HepG2 (cell line): ENCODE results near the gene TRRAP. TPM values are rescaled to one million over a fixed set of nuclear protein-coding genes. Genes with fewer than 3 reads are reported as not detected.

Source experiments
- ATAC-seq: fragments of 200-7000 bp; cut with Tn5 transposase; 3 replicates; pipeline ENCODE4 v1.9.1; 2020; ENCODE audit warnings: mild to moderate bottlenecking, moderate library complexity
- BruUV-seq: library from RNA; stranded (reverse); fragments of 400-500 nt; replicated peaks from 2 replicates; lab custom pipeline; 2021; lab: Mats Ljungman, UMichigan
- CTCF ChIA-PET: fragments of 300-600 bp; formaldehyde crosslinking; extraction: SDS; loops from one replicate; lab custom pipeline; 2021; ENCODE audit warnings: low total read pairs, inconsistent platforms, low intra/inter-chr PET ratio; lab: Yijun Ruan, JAX
- POLR2A ChIA-PET: fragments of 350-600 bp; sonication (Branson Sonifier 250); formaldehyde crosslinking; loops from one replicate; lab custom pipeline; 2020; ENCODE audit warnings: antibody characterized with exemption, inconsistent platforms; lab: Yijun Ruan, JAX
- DNase-seq: peaks from one replicate; pipeline ENCODE4 v3.0.0-alpha.2; 2015; ENCODE audit warnings: low spot score
- FAIRE-seq: peaks from 3 replicates; lab custom pipeline; 2011; peaks lifted over from hg19 to GRCh38; lab: Jason Lieb, UNC
- H2AFZ ChIP-seq: one replicate; pipeline ENCODE4 v1.6.1; 2011; ENCODE audit warnings: low read length, inconsistent platforms
- H3K27ac ChIP-seq: fragments of 300-600 bp; 3 replicates; pipeline ENCODE4 v1.8.0; 2011; ENCODE audit warnings: mixed run types, mild to moderate bottlenecking, mixed read lengths, low read length, inconsistent platforms; ENCODE audit not compliant: insufficient read depth; ENCODE audit errors: extremely low read length
- H3K27me3 ChIP-seq, 2 experiments: fragments of 200-600 bp in 1 of 2; 2 replicates in 1 of 2; 3 replicates in 1 of 2; pipeline versions ENCODE4 v1.6.0 to v1.8.0; 2011; ENCODE audit warnings: low read length in 2 of 2, mild to moderate bottlenecking in 2 of 2, moderate library complexity in 2 of 2, inconsistent platforms in 1 of 2; ENCODE audit not compliant: insufficient read depth in 2 of 2, control insufficient read depth in 1 of 2
- H3K36me3 ChIP-seq, 2 experiments: fragments of 200-600 bp in 1 of 2; replicated peaks in 1 of 2; 2 replicates in 1 of 2; 3 replicates in 1 of 2; pipeline versions ENCODE4 v1.5.1 to v1.8.0; 2011; ENCODE audit warnings: low read length in 2 of 2, inconsistent platforms in 1 of 2; ENCODE audit not compliant: insufficient read depth in 2 of 2, control insufficient read depth in 1 of 2
- H3K4me1 ChIP-seq: 2 replicates; pipeline ENCODE4 v1.5.1; 2012; ENCODE audit warnings: low read length, inconsistent platforms; ENCODE audit not compliant: insufficient read depth
- H3K4me2 ChIP-seq: 2 replicates; pipeline ENCODE4 v1.6.0; 2011; ENCODE audit warnings: low read depth, low read length, inconsistent platforms
- H3K4me3 ChIP-seq, 3 experiments: fragments of 200-600 bp in 1 of 3; sonication (generic), shearing (Covaris generic) in 1 of 3; replicated peaks in 1 of 3; 2 replicates each; pipeline ENCODE4 v1.5.1; 2011 to 2016; ENCODE audit warnings: low read length in 3 of 3, inconsistent platforms in 2 of 3, low read depth in 2 of 3, mild to moderate bottlenecking in 2 of 3, control low read depth in 1 of 3, mixed read lengths in 1 of 3; ENCODE audit not compliant: insufficient read depth in 1 of 3
- H3K79me2 ChIP-seq: one replicate; pipeline ENCODE4 v1.6.1; 2011; ENCODE audit warnings: low read length, inconsistent platforms; ENCODE audit not compliant: insufficient read depth
- H3K9ac ChIP-seq: 2 replicates; pipeline ENCODE4 v1.6.0; 2011; ENCODE audit warnings: mild to moderate bottlenecking, low read depth, low read length, inconsistent platforms; ENCODE audit not compliant: insufficient read depth
- H3K9me3 ChIP-seq: 2 replicates; pipeline ENCODE4 v1.5.1; 2012; ENCODE audit warnings: mild to moderate bottlenecking, low read length
- H4K20me1 ChIP-seq: 2 replicates; pipeline ENCODE4 v1.6.0; 2011; ENCODE audit warnings: inconsistent platforms, mild to moderate bottlenecking, low read length, moderate library complexity; ENCODE audit not compliant: insufficient read depth
- ADNP ChIP-seq: sonication (generic); formaldehyde crosslinking; IDR thresholded peaks from 2 replicates; pipeline ENCODE4 v1.4.0; 2020; ENCODE audit warnings: missing genetic modification reagents
- ATAD3A ChIP-seq: sonication (generic); formaldehyde crosslinking; IDR thresholded peaks from 2 replicates; pipeline ENCODE4 v1.4.0; 2020; ENCODE audit warnings: missing genetic modification reagents
- NCOA1 ChIP-seq: sonication (generic); formaldehyde crosslinking; IDR thresholded peaks from 2 replicates; pipeline ENCODE4 v1.9.0; 2021; ENCODE audit warnings: missing genetic modification reagents
- NFIC ChIP-seq: IDR thresholded peaks from 2 replicates; pipeline ENCODE4 v1.6.1; 2012; ENCODE audit warnings: mild to moderate bottlenecking, low read length, inconsistent platforms
- SAFB2 ChIP-seq: sonication (generic); formaldehyde crosslinking; IDR thresholded peaks from 2 replicates; pipeline ENCODE4 v1.5.1; 2020; ENCODE audit warnings: missing genetic modification reagents, low read depth, mild to moderate bottlenecking, borderline replicate concordance
- SMARCC2 ChIP-seq: fragments of 450-650 bp; IDR thresholded peaks from 2 replicates; pipeline ENCODE4 v1.6.1; 2017; ENCODE audit warnings: antibody characterized with exemption, mild to moderate bottlenecking
- SUZ12 ChIP-seq: fragments of 150-350 bp; IDR thresholded peaks from 2 replicates; pipeline ENCODE4 v1.6.1; 2014; ENCODE audit warnings: low read depth, low read length
- TOPORS ChIP-seq: sonication (generic); formaldehyde crosslinking; IDR thresholded peaks from 2 replicates; pipeline ENCODE4 v1.8.0; 2023; ENCODE audit warnings: mild to moderate bottlenecking, missing genetic modification reagents
- ZFP62 ChIP-seq: sonication (generic); formaldehyde crosslinking; IDR thresholded peaks from 2 replicates; pipeline ENCODE4 v1.4.0; 2020; ENCODE audit warnings: missing genetic modification reagents
- ZMYM2 ChIP-seq: sonication (generic); formaldehyde crosslinking; IDR thresholded peaks from 2 replicates; pipeline ENCODE4 v1.8.0; 2022; ENCODE audit warnings: mild to moderate bottlenecking, missing genetic modification reagents
- ZNF431 ChIP-seq: sonication (generic); formaldehyde crosslinking; IDR thresholded peaks from 2 replicates; pipeline ENCODE4 v1.9.0; 2022; ENCODE audit warnings: missing genetic modification reagents, low read depth, mild to moderate bottlenecking, borderline replicate concordance
- WGBS: methylation state at CpG from one replicate; pipeline ENCODE4 v1.1.6; 2017; ENCODE audit warnings: low lambda C conversion rate; 5-methylcytosine and 5-hydroxymethylcytosine counted together
- in situ Hi-C: cut with HindIII; loops from 2 replicates; pipeline ENCODE4 v1.10.0; 2017; ENCODE audit warnings: low pct_unique_long_range_greater_than_20kb; ENCODE audit not compliant: extremely low pct_ligation_motif_present
- intact Hi-C: fragments of 100-400 bp; cut with micrococcal nuclease; formaldehyde crosslinking; loops from one replicate; pipeline ENCODE4 v1.10.0; 2022; ENCODE audit not compliant: unreplicated experiment
- polyA plus RNA-seq, 8 experiments: library from polyadenylated mRNA; depleted of rRNA in 3 of 8; stranded (reverse) in 7 of 8; unstranded in 1 of 8; fragments of >200 nt; fragmentation: Illumina TruSeq in 4 of 8; extraction: Trizol in 4 of 8; gene quantifications; 2 replicates each; pipeline versions ENCODE4 v1.2.1 to v1.2.3, GENCODE V29; 2011 to 2016; ENCODE audit warnings: low read depth in 4 of 8, missing spikeins in 1 of 8, mixed read lengths in 1 of 8; ENCODE audit not compliant: insufficient read depth in 1 of 8
- total RNA-seq, 5 experiments: library from RNA; depleted of rRNA; stranded (reverse); fragments of >200 nt; fragmentation: Illumina TruSeq; extraction: Trizol; gene quantifications; 2 replicates each; pipeline ENCODE4 v1.2.3, GENCODE V29; 2016; ENCODE audit warnings: low read depth in 1 of 5
- TF ChIP-seq, protein P1 (sequence below): sonication (generic); formaldehyde crosslinking; IDR thresholded peaks from 2 replicates; pipeline ENCODE4 v1.5.1; 2020; ENCODE audit warnings: missing genetic modification reagents, mild to moderate bottlenecking, borderline replicate concordance
- TF ChIP-seq, protein P2 (sequence below): sonication (generic); formaldehyde crosslinking; IDR thresholded peaks from 2 replicates; pipeline ENCODE4 v1.9.0; 2021; ENCODE audit warnings: missing genetic modification reagents, borderline replicate concordance
- TF ChIP-seq, protein P3 (sequence below): IDR thresholded peaks from 2 replicates; pipeline ENCODE4 v1.6.1; 2018; ENCODE audit warnings: missing genetic modification reagents, mild to moderate bottlenecking, missing compliant biosample characterization

The TRRAP gene
- total and polyA plus RNA-seq, 2 of the 13 experiments (the other 11 are each of a cell fraction or from before 2014, with no cell fraction given): 8.6 to 10.5 TPM

DNA sequence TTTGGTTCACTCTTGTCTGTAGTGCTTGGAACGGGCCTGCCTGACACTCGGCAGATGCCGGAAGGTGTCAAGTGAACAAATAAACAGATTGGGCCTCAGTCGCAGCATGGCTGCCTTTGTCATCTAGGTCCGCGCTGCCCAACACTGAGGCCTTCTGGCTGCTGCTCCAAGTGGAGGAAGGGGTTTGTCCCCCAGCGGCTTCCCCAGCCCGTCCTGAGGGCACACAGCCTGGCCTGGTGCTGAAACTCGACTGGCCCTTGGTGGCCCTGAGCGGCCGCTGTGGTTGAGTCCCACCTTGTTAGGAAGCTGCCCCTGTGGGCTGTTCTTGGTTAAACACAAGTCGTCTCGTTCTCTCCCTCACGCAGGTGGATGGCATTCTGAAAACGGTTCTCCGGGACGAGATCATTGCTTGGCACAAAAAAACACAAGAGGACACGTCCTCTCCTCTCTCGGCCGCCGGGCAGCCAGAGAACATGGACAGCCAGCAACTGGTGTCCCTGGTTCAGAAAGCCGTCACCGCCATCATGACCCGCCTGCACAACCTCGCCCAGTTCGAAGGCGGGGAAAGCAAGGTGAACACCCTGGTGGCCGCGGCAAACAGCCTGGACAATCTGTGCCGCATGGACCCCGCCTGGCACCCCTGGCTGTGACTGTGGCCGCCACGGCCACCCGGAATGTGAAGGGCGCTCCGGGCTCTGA, 133.5 kb downstream of the TRRAP start:
- Histone ChIP-seq H3K27me3 (no peaks in the 10 kb centered on the region), H3K4me2 (no peak overlapping the region), H3K36me3 (peaks cover 30 to 67% of the 10 kb centered on the region in 2 experiments; a peak in 4 of 5 replicates), H3K4me1 (no peaks in the 10 kb centered on the region), H3K27ac (no peak overlapping the region), H3K79me2 (no peaks in the 10 kb centered on the region), H3K9me3 (no peaks in the 10 kb centered on the region), H3K9ac (no peak overlapping the region), H2AFZ (no peak overlapping the region), H4K20me1 (no peaks in the 10 kb centered on the region), H3K4me3 (no peak overlapping the region)
- in situ Hi-C loops (no loop called here), intact Hi-C loops (no loop called here)
- FAIRE-seq (no peak), DNase-seq (no peak), ATAC-seq (no peak)
- TF ChIP-seq, protein P1, sequence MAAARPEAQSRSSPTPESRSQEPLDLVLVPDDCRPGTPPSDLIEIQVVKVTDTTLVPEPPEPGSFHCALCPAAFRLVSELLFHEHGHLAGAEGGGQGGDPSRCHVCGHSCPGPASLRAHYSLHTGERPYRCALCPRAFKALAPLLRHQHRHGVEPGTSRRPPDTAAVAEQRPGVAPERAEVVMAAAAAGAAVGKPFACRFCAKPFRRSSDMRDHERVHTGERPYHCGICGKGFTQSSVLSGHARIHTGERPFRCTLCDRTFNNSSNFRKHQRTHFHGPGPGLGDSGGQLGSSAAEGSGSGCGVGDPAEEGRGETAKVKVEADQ: no peak
- TF ChIP-seq NFIC: no peak
- TF ChIP-seq ZNF431: no peak
- TF ChIP-seq SMARCC2: no peak
- no peak for TF ChIP-seq SUZ12
- TF ChIP-seq TOPORS (CRISPR knock-in tag): no peak
- no peak for TF ChIP-seq SAFB2 (CRISPR knock-in tag)
- TF ChIP-seq, protein P2, sequence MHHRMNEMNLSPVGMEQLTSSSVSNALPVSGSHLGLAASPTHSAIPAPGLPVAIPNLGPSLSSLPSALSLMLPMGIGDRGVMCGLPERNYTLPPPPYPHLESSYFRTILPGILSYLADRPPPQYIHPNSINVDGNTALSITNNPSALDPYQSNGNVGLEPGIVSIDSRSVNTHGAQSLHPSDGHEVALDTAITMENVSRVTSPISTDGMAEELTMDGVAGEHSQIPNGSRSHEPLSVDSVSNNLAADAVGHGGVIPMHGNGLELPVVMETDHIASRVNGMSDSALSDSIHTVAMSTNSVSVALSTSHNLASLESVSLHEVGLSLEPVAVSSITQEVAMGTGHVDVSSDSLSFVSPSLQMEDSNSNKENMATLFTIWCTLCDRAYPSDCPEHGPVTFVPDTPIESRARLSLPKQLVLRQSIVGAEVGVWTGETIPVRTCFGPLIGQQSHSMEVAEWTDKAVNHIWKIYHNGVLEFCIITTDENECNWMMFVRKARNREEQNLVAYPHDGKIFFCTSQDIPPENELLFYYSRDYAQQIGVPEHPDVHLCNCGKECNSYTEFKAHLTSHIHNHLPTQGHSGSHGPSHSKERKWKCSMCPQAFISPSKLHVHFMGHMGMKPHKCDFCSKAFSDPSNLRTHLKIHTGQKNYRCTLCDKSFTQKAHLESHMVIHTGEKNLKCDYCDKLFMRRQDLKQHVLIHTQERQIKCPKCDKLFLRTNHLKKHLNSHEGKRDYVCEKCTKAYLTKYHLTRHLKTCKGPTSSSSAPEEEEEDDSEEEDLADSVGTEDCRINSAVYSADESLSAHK: no peak
- TF ChIP-seq ADNP (CRISPR knock-in tag): no peak
- TF ChIP-seq ATAD3A: no peak
- no peak for TF ChIP-seq ZFP62 (CRISPR knock-in tag)
- TF ChIP-seq NCOA1: no peak
- TF ChIP-seq, protein P3, sequence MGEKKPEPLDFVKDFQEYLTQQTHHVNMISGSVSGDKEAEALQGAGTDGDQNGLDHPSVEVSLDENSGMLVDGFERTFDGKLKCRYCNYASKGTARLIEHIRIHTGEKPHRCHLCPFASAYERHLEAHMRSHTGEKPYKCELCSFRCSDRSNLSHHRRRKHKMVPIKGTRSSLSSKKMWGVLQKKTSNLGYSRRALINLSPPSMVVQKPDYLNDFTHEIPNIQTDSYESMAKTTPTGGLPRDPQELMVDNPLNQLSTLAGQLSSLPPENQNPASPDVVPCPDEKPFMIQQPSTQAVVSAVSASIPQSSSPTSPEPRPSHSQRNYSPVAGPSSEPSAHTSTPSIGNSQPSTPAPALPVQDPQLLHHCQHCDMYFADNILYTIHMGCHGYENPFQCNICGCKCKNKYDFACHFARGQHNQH (CRISPR knock-in tag): no peak
- TF ChIP-seq ZMYM2 (CRISPR knock-in tag): no peak
- ChIA-PET CTCF (no interaction called here), POLR2A (no interaction called here)
- BruUV-seq: no TSS peak
- 98% methylated on average over 20 of the region's 36 CpGs for WGBS
